GDM1 (cell line): ENCODE measurements around the gene ATP11A.

Experiments
- DNase-seq: peaks from one replicate; lab custom pipeline; 2025; lab: John Stamatoyannopoulos, UW

The ATP11A gene

GRCh38 chr13:112907871-112908331, 218.1 kb downstream of the ATP11A start:
- no peak for DNase-seq

- DNase-seq = no peak
Measured at GRCh38 chr13:112908342-112908741, 218.5 kb downstream of the ATP11A start.

GRCh38 chr13:112910016-112910415, 220.2 kb downstream of the ATP11A start:
- DNase-seq = no peak

GRCh38 chr13:112910616-112911280, 220.9 kb downstream of the ATP11A start:
- DNase-seq = no peak

- no peak for DNase-seq
Measured at GRCh38 chr13:112911285-112911701, 221.5 kb downstream of the ATP11A start.

GRCh38 chr13:112911883-112912282, 222.0 kb downstream of the ATP11A start:
- DNase-seq = no peak

- DNase-seq = no peak
Measured at GRCh38 chr13:112912726-112913440, 223.0 kb downstream of the ATP11A start.

- DNase-seq = no peak
Measured at GRCh38 chr13:112916296-112916695, 226.5 kb downstream of the ATP11A start.

- no peak for DNase-seq
Measured at GRCh38 chr13:112917056-112917664, 227.3 kb downstream of the ATP11A start.

- DNase-seq = no peak
Measured at GRCh38 chr13:112917737-112918136, 227.9 kb downstream of the ATP11A start.

- no peak for DNase-seq
Measured at GRCh38 chr13:112918266-112918665, 228.4 kb downstream of the ATP11A start.

GRCh38 chr13:112918746-112919145, 228.9 kb downstream of the ATP11A start:
- DNase-seq = no peak

- no peak for DNase-seq
Measured at GRCh38 chr13:112923962-112924361, 234.1 kb downstream of the ATP11A start.

- no peak for DNase-seq
Measured at GRCh38 chr13:112924365-112924764, 234.5 kb downstream of the ATP11A start.

- no peak for DNase-seq
Measured at GRCh38 chr13:112926003-112926402, 236.2 kb downstream of the ATP11A start.

GRCh38 chr13:112926993-112927392, 237.2 kb downstream of the ATP11A start:
- no peak for DNase-seq

- no peak for DNase-seq
Measured at GRCh38 chr13:112928020-112928971, 238.5 kb downstream of the ATP11A start.

GRCh38 chr13:112928972-112929782, 239.3 kb downstream of the ATP11A start:
- peak; percentile 55 for DNase-seq

GRCh38 chr13:112929783-112930055, 239.9 kb downstream of the ATP11A start:
- DNase-seq = no peak

GRCh38 chr13:112930192-112930591, 240.4 kb downstream of the ATP11A start:
- DNase-seq = no peak
